ENCODE results near the gene PKP2.
"Not testable (repeated sequence)": the region's sequence is repeated elsewhere in the genome, so short reads cannot be mapped to it uniquely, and the experiment has no call there.

Gene PKP2

DNA sequence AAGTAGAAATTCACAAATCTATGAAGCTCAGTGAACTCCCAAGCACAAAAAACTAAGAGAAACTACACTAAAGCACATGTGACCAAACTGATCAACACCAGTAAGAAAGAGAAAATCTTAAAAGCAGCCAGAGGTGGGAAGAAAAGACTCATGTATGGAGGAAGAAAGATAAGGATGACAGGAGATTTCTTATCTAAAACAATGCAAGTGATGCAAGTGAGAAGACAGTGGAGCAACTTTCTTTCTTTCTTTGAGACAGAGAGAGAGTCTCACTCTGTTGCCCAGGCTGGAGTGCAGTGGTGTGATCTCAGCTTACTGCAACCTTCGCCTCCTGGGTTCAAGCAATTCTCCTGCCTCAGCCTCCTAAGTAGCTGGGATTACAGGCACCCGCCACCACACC is 34.9 kb downstream of the PKP2 start:
- not testable (repeated sequence) for DNase-seq (ENCODE audit: low read depth)

DNA sequence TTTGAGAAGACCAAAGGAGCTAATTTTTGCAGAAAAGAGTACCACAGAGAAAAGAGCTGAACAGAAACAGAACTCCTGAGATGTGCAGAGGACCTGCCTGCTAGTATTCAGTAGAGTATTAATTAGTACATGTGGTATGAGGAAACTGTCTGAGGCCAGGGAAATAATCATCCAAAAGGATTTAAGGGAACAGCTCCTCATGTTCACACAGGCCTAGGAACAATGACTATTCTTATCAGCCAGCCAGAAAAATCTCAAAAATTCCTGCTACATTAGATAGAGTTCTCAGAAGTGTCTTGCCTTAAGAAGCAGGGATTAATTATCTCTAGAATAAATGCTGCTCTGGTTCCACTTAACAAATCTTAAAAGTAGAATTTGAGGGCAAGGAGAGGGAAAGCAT is 36.4 kb downstream of the PKP2 start:
- DNase-seq (ENCODE audit: low read depth): no peak

DNA sequence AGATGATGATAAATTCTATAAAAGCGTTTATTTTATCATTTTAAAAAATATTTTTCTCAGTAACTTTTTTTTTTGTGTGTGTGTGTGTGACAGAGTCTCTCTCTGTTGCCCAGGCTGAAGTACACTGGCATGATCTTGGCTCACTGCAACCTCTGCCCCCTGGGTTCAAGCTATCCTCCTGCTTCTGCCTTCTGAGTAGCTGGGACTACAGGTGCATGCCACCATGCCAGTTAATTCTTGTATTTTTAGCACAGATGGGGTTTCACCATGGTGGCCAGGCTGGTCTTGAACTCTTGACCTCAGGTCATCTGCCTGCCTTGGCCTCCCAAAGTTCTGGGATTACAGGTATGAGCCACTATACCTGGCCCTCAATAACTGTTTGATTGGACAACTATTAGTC is 37.2 kb downstream of the PKP2 start:
- DNase-seq (ENCODE audit: low read depth): no peak

DNA sequence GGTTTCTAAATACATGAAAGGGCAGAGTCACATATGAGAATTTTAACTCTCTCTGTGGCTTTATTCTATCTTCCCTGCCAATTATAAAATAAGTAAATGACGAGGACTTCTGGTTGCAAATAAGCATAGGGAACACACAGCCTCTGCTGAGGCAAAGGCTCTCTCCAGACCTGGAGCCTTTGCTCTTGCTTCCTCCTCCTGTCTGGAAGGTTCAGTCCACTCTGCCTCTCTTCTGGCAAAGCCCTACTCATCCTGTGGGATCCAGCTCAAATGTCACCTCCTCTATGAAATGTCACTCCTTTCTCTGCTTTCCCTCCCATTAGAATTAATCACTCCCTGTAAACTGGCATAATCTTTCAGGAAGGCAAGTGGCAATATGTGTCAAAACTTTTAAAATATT is 41.9 kb downstream of the PKP2 start:
- DNase-seq (ENCODE audit: low read depth): no peak

- no peak for DNase-seq (ENCODE audit: low read depth)
Measured at GRCh38 chr12:32854097-32854496, 42.5 kb downstream of the PKP2 start.

- no peak for DNase-seq (ENCODE audit: low read depth)
Measured at GRCh38 chr12:32847287-32847686, 49.3 kb downstream of the PKP2 start.

GRCh38 chr12:32846053-32846452 is 50.5 kb downstream of the PKP2 start:
- no peak for DNase-seq (ENCODE audit: low read depth)

DNA sequence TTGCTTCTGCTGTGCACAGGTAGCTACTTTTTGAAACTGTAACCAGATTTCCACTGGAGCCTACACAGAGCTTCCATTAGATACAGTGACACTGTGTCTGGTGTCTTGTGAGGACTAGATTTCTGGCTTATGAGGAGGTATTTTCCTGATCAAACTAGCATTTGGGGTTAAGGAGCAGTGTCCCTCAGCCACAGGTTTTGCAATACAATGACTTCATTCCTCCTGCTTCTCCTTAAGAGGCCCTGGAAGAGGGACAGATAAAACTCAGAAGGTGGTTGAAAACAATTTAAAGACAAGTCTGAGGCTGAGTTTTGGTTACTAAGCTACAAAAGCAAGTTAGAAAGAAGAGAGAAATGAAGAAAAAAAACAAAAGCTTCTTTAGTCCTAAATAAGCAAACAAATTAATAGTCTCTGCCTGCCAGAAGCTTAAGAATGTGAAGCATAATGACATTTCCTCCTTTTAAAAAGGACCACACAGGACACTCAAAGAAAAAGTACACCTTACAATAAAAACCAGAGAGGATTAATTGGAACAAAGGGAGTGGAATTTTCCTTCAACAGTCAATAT is 53.0 kb downstream of the PKP2 start:
- DNase-seq (ENCODE audit: low read depth): no peak

DNA sequence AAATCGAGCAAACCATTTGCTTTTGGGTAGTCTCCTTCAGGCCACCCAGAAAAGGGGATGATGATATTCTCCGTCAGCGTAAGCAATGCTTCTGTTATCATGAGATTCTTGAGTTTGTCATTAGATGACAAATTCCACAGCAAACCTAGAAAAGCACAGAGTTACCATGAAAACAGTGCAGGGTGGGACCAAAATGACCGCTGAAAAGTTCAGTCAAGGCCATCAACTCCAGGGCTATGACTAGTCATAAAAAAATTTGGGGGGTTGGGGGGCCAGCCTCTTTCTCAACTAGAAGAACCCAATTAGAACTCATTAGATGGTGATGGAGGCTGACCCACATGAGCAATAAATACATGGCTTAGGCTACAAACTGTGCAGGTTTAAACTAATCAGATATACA is 55.5 kb downstream of the PKP2 start:
- DNase-seq (ENCODE audit: low read depth): no peak

DNA sequence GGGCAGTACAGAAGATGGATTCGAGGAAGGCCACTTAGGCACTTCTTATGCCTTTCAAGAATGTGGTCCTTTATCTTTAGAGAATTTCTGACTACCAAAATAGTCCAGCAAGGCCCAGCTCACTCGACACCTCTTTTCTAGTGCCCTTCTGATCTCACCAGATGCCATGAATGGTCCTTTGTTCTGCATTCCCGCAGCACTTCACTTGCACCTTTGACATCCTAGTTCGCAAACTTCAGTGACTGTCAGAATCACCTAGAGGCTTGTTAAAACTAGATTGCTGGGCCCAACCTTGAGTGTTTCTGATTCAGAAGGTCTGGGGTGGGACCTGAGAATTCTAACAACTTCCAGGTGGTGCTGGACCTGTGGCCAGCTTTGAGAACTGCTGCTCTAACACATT is 56.7 kb downstream of the PKP2 start:
- no peak for DNase-seq (ENCODE audit: low read depth)

DNA sequence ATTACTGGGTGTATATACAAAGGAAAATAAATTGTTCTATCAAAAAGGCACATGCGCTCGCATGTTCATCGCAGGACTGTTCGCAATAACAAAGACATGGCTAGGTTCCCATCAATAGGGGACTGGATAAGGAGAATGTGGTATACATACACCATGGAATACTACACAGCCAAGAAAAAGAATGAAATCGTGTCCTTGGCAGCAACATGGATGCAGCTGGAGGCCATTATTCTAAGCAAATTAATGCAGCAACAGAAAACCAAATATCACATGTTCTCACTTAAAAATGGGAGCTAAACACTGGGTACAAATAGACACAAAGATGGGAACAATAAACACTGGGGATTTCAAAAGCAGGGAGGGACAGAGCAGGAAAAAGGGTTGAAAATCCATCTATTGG is 58.6 kb downstream of the PKP2 start:
- no peak for DNase-seq (ENCODE audit: low read depth)

- DNase-seq (ENCODE audit: low read depth): no peak
Measured at GRCh38 chr12:32836710-32837109, 59.9 kb downstream of the PKP2 start.

DNA sequence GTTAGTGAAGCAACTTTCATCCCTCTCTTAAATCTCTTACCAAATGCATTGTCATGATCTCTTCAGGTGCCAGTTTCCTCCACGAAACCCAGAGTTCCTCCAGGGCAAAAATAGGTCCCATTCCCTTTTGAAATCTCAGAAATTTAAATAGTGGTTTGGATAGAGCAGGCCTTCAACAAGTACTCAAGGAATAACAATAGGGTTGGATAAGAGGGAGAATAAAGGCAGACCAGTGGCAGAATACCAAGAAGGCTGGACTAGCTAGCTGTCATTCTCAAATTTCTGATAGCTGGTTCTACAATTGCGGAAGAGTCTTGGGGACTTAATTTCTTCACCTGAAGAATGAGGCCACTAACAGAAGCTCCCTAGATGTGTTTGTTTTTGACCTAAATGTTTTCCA is 62.5 kb downstream of the PKP2 start:
- DNase-seq (ENCODE audit: low read depth): no peak

GRCh38 chr12:32828552-32828951 is 68.0 kb downstream of the PKP2 start:
- DNase-seq (ENCODE audit: low read depth): no peak

- DNase-seq (ENCODE audit: low read depth): no peak
Measured at GRCh38 chr12:32828120-32828519, 68.5 kb downstream of the PKP2 start.

DNA sequence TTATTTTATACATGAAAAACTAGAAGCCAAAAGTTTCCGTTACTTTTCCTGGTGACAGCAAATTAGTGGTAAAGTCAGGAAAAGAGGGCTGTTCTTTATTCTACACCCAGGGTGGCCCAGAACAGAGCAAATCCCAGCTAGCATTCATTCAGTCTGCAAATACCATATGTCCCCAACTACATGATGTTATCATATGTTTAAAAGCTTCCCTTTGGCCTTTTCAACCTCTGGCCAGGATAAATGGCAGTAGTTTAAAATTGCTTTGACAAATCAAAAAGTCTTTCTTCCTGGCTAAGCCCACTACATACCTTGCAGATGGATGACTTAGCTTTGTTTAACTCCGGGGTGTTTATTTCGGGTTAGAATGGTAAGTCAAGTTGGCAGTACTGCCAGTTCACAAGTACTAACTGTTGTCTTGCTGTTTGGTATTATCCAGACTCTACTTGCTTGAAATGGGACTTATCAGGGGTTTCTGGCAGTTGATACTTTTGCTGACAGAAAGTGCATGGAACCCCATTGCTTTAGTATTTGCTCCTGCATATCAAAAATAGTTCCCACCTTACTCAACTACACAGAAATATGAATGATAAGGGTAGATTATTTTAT is 69.7 kb downstream of the PKP2 start:
- DNase-seq (ENCODE audit: low read depth): no peak

GRCh38 chr12:32824596-32824995 is 72.0 kb downstream of the PKP2 start:
- no peak for DNase-seq (ENCODE audit: low read depth)

GRCh38 chr12:32822344-32822743 is 74.2 kb downstream of the PKP2 start:
- DNase-seq (ENCODE audit: low read depth): no peak

DNA sequence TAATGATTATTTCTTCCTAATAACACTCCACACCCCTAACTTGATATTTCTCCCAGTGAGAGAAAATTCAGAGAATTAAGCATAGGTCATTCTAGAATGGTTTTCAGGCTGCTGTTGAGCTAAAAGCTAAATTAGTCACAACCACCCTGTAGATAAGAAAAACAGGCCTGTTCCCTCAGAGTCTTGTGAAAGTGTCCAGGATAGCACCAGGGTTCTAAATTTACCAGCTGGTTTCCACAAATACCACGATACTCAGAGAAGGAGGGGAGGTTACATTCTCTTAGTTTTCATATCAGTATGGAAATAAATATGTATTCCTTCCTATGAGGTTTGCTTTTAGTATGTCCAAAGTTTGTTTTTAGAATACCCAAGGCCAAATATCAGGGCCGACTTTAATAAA is 74.9 kb downstream of the PKP2 start:
- no peak for DNase-seq (ENCODE audit: low read depth)

DNA sequence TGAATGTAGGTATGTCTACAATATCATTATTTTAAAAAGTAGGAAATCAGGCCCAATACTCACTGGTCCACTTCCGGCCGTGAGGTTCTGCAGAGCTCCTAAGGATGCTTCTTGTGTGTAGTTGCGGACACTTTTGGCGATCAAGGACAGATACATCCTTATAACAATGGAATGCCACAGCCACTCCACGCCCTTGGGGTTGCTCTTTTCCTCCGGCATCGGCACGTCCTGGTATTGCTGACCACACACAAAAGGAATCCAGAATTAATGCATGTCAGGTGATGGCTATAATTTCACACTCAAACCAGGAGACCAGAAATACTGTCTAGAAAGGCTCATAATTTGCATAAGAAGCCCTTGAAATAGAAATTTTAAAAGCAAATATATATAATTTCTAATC is 75.3 kb downstream of the PKP2 start:
- DNase-seq (ENCODE audit: low read depth): no peak

DNA sequence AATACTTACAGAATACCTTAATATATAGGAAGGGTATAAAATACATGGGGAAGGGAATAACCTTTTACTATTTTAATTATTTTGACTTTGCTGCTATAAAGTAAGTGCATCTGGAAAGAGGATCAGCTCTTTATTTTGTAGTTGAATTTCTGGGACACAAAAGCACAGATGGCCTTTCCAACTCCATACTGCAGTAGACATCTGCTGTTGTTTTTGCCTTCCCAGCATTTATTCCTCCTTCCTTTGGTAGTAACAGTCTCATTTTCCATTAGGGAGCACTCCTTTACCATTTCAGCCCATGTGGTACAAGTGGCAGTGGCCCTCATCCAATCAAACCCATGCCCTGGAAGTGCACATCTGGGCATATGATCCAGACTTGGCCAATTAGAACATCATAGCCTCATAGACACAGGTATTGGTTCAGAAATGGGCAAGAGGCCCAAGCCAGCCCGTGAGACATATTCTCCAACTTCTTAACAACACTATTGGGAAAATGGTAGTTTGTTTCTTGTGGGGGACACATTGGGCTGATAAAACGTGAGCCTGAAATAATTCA is 76.1 kb downstream of the PKP2 start:
- DNase-seq (ENCODE audit: low read depth): no peak

DNA sequence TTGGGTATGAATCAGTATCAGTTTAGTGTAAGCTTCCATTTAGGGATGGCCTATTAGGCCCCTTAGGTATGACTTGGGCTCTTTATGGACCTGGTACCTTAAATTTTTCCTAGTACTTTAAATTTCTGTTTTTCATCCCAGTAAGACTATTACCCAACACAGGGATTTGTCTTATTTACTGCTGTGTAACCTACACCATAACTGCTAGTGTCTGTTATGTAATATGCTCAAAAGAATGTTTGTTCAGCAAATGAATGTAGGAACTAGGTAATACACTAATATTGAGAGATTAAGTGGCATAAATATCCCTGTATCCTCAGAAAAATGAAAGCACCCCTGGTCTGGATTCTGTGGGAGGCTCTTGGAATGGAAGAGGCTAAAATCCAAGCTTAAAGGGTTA is 77.2 kb downstream of the PKP2 start:
- no peak for DNase-seq (ENCODE audit: low read depth)

DNA sequence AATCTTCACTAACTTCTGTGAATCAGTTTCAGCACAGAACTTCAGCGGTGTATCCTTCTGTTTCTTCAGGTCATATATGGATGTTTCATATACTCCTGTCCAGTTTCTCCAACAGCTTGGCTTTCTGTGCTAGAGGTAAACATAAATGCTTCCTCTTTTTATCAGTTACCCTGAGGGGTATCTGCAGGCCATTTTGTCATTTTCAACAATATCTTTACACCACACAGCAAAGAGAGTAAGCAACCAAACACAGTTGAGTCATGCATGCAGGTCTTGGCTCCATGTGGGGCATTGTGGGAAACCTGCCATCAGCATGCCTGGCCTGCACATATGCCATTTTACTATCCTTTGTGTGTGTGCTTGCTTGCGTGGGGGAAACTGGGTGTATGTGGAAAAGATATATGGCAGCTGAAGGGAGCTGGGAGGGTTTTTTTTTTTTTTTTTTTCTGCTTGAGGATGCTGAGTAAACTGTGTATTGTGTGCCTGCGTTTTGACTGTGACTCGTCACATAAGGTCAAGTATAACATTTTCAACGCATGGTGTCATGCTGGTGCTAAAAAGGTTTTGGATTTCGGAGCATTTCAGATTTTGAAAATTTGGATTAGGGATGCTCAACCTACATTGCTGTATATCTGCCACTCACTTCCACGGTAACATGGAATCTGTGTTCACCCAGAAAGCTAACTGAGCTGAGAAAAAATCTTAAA is 84.7 kb downstream of the PKP2 start:
- no peak for DNase-seq (ENCODE audit: low read depth)

GRCh38 chr12:32809846-32810245 is 86.7 kb downstream of the PKP2 start:
- no peak for DNase-seq (ENCODE audit: low read depth)
